ENCODE measurements around the gene CRELD2. TPM values are rescaled to one million over a fixed set of nuclear protein-coding genes. Genes with fewer than 3 reads are reported as not detected.

The CRELD2 gene
- total and polyA plus RNA-seq, 2 of the 13 experiments (the other 11 are each of a cell fraction or from before 2014, with no cell fraction given): 17.2 to 44.7 TPM

DNA sequence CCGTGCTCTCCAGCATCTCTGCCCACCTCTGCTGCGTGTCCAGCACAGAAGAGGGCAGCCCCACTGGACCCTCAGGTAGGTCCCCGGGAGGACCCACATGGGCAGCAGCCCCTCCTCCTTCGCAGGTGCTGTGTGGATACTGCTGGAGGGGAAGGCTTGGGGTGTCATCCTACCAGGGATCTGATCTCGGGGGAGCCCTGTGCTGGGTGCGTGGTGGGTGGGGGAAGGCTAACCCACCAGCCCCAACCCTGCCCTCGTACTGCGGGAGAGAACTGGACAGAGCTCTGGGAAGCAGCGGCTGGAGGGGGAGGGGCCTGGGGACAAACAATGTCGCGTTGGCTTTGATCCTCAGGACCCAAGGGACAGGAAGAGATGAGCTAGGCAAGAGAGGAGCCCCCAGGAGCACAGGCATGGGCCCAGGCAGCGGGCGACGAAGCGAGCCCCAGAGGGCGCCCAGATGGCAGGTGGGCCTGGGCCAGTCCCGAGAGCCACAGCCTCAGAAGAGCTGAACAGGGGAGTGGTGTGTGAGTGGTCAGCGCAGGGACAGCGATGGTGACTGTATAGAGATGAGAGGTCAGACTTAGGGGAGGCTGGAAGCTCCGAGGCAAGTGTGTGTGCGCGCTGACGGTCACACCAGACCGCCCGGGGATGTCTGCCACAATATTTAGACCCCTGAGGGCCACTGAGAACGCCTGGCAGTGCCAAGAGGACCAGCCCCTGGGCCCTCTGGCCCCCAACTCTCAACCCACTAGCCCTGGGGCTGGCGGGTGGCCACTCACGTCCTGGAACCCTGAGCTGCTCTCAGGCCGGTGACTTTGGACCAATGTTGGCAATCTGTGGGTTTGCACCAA lies 40.7 kb downstream of the CRELD2 start (continued):
- TF ChIP-seq, protein P1, sequence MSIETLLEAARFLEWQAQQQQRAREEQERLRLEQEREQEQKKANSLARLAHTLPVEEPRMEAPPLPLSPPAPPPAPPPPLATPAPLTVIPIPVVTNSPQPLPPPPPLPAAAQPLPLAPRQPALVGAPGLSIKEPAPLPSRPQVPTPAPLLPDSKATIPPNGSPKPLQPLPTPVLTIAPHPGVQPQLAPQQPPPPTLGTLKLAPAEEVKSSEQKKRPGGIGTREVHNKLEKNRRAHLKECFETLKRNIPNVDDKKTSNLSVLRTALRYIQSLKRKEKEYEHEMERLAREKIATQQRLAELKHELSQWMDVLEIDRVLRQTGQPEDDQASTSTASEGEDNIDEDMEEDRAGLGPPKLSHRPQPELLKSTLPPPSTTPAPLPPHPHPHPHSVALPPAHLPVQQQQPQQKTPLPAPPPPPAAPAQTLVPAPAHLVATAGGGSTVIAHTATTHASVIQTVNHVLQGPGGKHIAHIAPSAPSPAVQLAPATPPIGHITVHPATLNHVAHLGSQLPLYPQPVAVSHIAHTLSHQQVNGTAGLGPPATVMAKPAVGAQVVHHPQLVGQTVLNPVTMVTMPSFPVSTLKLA (IDR thresholded peaks at IDR 0.05): no peak
- TF ChIP-seq TOPORS (CRISPR knock-in tag; IDR thresholded peaks at IDR 0.05) (no peak), ZNF138 (CRISPR knock-in tag; IDR thresholded peaks at IDR 0.05; ENCODE audit: low read depth) (no peak), ZMAT3 (CRISPR knock-in tag; conservative IDR thresholded peaks at IDR 0.05) (peak; percentile 36), TBL1XR1 (IDR thresholded peaks at IDR 0.05; ENCODE audit: borderline replicate concordance, low read length, partially characterized antibody) (no peak), ZNF879 (CRISPR knock-in tag; IDR thresholded peaks at IDR 0.05) (no peak), ZNF468 (CRISPR knock-in tag; IDR thresholded peaks at IDR 0.05) (no peak), SOX6 (IDR thresholded peaks at IDR 0.05) (no peak), SOX6 (CRISPR knock-in tag; IDR thresholded peaks at IDR 0.05) (peak; percentile 74), ZBTB8A (CRISPR knock-in tag; IDR thresholded peaks at IDR 0.05; ENCODE audit: borderline replicate concordance, low read depth) (no peak), ELF3 (CRISPR knock-in tag; IDR thresholded peaks at IDR 0.05) (0 out of 2 replicates have a peak, but pooled peaks have one; percentile 39), RFXAP (CRISPR knock-in tag; IDR thresholded peaks at IDR 0.05; ENCODE audit: borderline replicate concordance) (no peak), KMT2A (CRISPR knock-in tag; IDR thresholded peaks at IDR 0.05) (0 out of 2 replicates have a peak, but pooled peaks have one; percentile 27), CCDC6 (CRISPR knock-in tag; IDR thresholded peaks at IDR 0.05) (no peak), MED1 (CRISPR knock-in tag; IDR thresholded peaks at IDR 0.05) (peak; percentile 77), NFKBIZ (CRISPR knock-in tag; IDR thresholded peaks at IDR 0.05) (no peak), DMAP1 (CRISPR knock-in tag; IDR thresholded peaks at IDR 0.05) (peak; percentile 17; the same call in 1 of the 2 replicates), GABPB1 (CRISPR knock-in tag; IDR thresholded peaks at IDR 0.05) (peak; percentile 56; the same call in 1 of the 2 replicates), FOSL1 (CRISPR knock-in tag; IDR thresholded peaks at IDR 0.05; ENCODE audit: borderline replicate concordance) (no peak), ZSCAN25 (CRISPR knock-in tag; IDR thresholded peaks at IDR 0.05) (peak; percentile 78), KLF11 (CRISPR knock-in tag; IDR thresholded peaks at IDR 0.05) (0 out of 2 replicates have a peak, but pooled peaks have one; percentile 30)
- TF ChIP-seq, protein P2, sequence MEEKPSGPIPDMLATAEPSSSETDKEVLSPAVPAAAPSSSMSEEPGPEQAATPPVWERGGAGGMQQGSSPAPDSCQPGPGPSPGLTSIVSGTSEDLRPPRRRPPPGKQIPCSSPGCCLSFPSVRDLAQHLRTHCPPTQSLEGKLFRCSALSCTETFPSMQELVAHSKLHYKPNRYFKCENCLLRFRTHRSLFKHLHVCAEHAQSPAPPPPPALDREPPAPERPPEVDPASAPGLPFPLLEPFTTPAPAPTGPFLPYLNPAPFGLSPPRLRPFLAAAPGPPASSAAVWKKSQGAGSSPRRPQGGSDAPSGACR (CRISPR knock-in tag; IDR thresholded peaks at IDR 0.05): 0 out of 2 replicates have a peak, but pooled peaks have one; percentile 1
- TF ChIP-seq, protein P3, sequence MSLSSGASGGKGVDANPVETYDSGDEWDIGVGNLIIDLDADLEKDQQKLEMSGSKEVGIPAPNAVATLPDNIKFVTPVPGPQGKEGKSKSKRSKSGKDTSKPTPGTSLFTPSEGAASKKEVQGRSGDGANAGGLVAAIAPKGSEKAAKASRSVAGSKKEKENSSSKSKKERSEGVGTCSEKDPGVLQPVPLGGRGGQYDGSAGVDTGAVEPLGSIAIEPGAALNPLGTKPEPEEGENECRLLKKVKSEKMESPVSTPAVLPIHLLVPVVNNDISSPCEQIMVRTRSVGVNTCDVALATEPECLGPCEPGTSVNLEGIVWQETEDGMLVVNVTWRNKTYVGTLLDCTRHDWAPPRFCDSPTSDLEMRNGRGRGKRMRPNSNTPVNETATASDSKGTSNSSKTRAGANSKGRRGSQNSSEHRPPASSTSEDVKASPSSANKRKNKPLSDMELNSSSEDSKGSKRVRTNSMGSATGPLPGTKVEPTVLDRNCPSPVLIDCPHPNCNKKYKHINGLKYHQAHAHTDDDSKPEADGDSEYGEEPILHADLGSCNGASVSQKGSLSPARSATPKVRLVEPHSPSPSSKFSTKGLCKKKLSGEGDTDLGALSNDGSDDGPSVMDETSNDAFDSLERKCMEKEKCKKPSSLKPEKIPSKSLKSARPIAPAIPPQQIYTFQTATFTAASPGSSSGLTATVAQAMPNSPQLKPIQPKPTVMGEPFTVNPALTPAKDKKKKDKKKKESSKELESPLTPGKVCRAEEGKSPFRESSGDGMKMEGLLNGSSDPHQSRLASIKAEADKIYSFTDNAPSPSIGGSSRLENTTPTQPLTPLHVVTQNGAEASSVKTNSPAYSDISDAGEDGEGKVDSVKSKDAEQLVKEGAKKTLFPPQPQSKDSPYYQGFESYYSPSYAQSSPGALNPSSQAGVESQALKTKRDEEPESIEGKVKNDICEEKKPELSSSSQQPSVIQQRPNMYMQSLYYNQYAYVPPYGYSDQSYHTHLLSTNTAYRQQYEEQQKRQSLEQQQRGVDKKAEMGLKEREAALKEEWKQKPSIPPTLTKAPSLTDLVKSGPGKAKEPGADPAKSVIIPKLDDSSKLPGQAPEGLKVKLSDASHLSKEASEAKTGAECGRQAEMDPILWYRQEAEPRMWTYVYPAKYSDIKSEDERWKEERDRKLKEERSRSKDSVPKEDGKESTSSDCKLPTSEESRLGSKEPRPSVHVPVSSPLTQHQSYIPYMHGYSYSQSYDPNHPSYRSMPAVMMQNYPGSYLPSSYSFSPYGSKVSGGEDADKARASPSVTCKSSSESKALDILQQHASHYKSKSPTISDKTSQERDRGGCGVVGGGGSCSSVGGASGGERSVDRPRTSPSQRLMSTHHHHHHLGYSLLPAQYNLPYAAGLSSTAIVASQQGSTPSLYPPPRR (CRISPR knock-in tag; IDR thresholded peaks at IDR 0.05; ENCODE audit: borderline replicate concordance): peak; percentile 50; the same call in 1 of the 2 replicates

All from HepG2 (cell line).